ENCODE data around the gene USP9X.

USP9X gene

DNA sequence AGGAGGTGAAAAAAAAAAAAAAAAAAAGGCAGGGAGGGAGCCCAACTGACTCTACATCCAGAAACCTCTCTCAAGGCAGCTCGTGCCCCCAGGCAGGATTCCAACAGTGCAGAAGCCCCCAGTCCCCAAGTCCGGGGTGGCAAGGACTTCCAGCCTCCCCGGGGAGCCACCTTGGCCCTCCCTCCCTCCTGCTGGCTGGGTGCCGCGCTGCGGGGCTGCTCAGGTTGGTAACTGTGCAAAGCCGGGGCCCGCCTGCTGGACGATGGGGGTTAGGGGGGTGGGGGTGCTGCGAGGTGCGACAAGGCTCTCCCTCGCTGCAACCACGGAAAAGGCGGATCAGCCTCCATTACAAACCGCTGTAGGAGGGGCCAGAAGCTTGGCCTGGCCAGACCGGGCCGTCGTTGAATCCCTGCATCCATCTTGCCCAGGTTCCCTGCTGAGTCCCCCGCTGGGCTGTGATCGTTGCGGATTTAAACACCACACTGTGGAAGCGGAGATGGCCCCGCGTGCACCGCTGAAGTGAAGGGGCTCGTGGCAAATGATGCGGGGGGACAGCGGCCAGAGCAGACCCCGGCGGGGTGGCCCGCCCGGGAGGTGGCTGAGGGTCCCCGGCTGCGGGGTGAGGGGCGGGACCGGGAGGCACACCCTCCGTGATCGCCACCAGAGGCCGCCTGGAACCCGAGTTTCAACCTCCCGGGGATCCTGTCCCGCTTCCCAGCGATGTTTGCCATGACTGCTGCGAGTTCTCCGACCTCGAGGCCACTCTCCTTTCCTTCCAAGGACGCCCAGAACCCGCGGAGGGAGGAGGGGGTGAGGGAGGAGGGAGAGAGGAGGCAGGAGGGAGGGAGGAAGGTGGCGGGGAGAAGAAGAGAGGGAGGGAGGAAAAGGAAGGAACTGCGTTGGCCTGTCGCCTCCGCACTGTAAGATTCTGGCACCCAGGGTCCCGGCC lies 190.7 kb downstream of the USP9X start (continued):
- TF ChIP-seq, protein P1, sequence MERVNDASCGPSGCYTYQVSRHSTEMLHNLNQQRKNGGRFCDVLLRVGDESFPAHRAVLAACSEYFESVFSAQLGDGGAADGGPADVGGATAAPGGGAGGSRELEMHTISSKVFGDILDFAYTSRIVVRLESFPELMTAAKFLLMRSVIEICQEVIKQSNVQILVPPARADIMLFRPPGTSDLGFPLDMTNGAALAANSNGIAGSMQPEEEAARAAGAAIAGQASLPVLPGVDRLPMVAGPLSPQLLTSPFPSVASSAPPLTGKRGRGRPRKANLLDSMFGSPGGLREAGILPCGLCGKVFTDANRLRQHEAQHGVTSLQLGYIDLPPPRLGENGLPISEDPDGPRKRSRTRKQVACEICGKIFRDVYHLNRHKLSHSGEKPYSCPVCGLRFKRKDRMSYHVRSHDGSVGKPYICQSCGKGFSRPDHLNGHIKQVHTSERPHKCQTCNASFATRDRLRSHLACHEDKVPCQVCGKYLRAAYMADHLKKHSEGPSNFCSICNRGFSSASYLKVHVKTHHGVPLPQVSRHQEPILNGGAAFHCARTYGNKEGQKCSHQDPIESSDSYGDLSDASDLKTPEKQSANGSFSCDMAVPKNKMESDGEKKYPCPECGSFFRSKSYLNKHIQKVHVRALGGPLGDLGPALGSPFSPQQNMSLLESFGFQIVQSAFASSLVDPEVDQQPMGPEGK (tag by site-specific recombination; IDR thresholded peaks at IDR 0.05) = peak; percentile 75
- TF ChIP-seq, protein P2, sequence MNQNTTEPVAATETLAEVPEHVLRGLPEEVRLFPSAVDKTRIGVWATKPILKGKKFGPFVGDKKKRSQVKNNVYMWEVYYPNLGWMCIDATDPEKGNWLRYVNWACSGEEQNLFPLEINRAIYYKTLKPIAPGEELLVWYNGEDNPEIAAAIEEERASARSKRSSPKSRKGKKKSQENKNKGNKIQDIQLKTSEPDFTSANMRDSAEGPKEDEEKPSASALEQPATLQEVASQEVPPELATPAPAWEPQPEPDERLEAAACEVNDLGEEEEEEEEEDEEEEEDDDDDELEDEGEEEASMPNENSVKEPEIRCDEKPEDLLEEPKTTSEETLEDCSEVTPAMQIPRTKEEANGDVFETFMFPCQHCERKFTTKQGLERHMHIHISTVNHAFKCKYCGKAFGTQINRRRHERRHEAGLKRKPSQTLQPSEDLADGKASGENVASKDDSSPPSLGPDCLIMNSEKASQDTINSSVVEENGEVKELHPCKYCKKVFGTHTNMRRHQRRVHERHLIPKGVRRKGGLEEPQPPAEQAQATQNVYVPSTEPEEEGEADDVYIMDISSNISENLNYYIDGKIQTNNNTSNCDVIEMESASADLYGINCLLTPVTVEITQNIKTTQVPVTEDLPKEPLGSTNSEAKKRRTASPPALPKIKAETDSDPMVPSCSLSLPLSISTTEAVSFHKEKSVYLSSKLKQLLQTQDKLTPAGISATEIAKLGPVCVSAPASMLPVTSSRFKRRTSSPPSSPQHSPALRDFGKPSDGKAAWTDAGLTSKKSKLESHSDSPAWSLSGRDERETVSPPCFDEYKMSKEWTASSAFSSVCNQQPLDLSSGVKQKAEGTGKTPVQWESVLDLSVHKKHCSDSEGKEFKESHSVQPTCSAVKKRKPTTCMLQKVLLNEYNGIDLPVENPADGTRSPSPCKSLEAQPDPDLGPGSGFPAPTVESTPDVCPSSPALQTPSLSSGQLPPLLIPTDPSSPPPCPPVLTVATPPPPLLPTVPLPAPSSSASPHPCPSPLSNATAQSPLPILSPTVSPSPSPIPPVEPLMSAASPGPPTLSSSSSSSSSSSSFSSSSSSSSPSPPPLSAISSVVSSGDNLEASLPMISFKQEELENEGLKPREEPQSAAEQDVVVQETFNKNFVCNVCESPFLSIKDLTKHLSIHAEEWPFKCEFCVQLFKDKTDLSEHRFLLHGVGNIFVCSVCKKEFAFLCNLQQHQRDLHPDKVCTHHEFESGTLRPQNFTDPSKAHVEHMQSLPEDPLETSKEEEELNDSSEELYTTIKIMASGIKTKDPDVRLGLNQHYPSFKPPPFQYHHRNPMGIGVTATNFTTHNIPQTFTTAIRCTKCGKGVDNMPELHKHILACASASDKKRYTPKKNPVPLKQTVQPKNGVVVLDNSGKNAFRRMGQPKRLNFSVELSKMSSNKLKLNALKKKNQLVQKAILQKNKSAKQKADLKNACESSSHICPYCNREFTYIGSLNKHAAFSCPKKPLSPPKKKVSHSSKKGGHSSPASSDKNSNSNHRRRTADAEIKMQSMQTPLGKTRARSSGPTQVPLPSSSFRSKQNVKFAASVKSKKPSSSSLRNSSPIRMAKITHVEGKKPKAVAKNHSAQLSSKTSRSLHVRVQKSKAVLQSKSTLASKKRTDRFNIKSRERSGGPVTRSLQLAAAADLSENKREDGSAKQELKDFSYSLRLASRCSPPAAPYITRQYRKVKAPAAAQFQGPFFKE (tag by site-specific recombination; IDR thresholded peaks at IDR 0.05; ENCODE audit: borderline replicate concordance) = no peak
- no peak; the same call in 1 of the 2 replicates for TF ChIP-seq KLF8 (tag by site-specific recombination; IDR thresholded peaks at IDR 0.05)
- peak; percentile 71 for TF ChIP-seq ZSCAN30 (tag by site-specific recombination; IDR thresholded peaks at IDR 0.05)
- no peak for TF ChIP-seq ZFP37 (tag by site-specific recombination; IDR thresholded peaks at IDR 0.05)
- no peak for TF ChIP-seq ZNF529 (tag by site-specific recombination; IDR thresholded peaks at IDR 0.05; ENCODE audit: insufficient replicate concordance)
- no peak for TF ChIP-seq REPIN1 (tag by site-specific recombination; IDR thresholded peaks at IDR 0.05; ENCODE audit: low read depth)
- no peak for TF ChIP-seq ZBTB21 (tag by site-specific recombination; IDR thresholded peaks at IDR 0.05)
- TF ChIP-seq ZNF24 (tag by site-specific recombination; IDR thresholded peaks at IDR 0.05) = 0 out of 2 replicates have a peak, but pooled peaks have one; percentile 42
- no peak for TF ChIP-seq ZNF26 (tag by site-specific recombination; IDR thresholded peaks at IDR 0.05)
- no peak for TF ChIP-seq TCF7L2 (IDR thresholded peaks at IDR 0.05; ENCODE audit: borderline replicate concordance, low read depth, low read length)
- TF ChIP-seq ZNF658 (tag by site-specific recombination; IDR thresholded peaks at IDR 0.05) = no peak
- peak; percentile 31; the same call in 1 of the 2 replicates for TF ChIP-seq MYNN (tag by site-specific recombination; IDR thresholded peaks at IDR 0.05; ENCODE audit: borderline replicate concordance)
- TF ChIP-seq ZNF792 (tag by site-specific recombination; IDR thresholded peaks at IDR 0.05) = no peak
- no peak for TF ChIP-seq KLF1 (tag by site-specific recombination; IDR thresholded peaks at IDR 0.05)
- TF ChIP-seq OSR2 (tag by site-specific recombination; IDR thresholded peaks at IDR 0.05) = 0 out of 2 replicates have a peak, but pooled peaks have one; percentile 28
- no peak for TF ChIP-seq ZBTB11 (tag by site-specific recombination; conservative IDR thresholded peaks at IDR 0.05; ENCODE audit: low read depth)
- no peak for TF ChIP-seq FEZF1 (tag by site-specific recombination; IDR thresholded peaks at IDR 0.05)
- TF ChIP-seq ZNF221 (tag by site-specific recombination; IDR thresholded peaks at IDR 0.05; ENCODE audit: borderline replicate concordance) = no peak
- no peak for TF ChIP-seq ZNF211 (tag by site-specific recombination; IDR thresholded peaks at IDR 0.05; ENCODE audit: low read depth)
- TF ChIP-seq YY2 (tag by site-specific recombination; IDR thresholded peaks at IDR 0.05) = 0 out of 2 replicates have a peak, but pooled peaks have one; percentile 23
- 0 out of 2 replicates have a peak, but pooled peaks have one; percentile 43 for TF ChIP-seq ZNF121 (tag by site-specific recombination; IDR thresholded peaks at IDR 0.05)
- peak; percentile 54 for TF ChIP-seq ZNF76 (tag by site-specific recombination; IDR thresholded peaks at IDR 0.05; ENCODE audit: borderline replicate concordance, low read depth)
- TF ChIP-seq ZBTB7A (tag by site-specific recombination; IDR thresholded peaks at IDR 0.05; ENCODE audit: low read depth) = no peak
